Neural cell (in vitro differentiated cells): Measurements from ENCODE around the gene ZKSCAN1. TPM values are rescaled to one million over a fixed set of nuclear protein-coding genes. Genes with fewer than 3 reads are reported as not detected.

Experiments
- H2AFZ ChIP-seq: fragments of 200-600, 300-800 bp; sonication (generic), shearing (Covaris generic); 2 replicates; pipeline ENCODE4 v1.6.0; 2014; ENCODE audit warnings: low read depth, mild to moderate bottlenecking, antibody characterized with exemption, low read length, moderate library complexity
- H3F3A ChIP-seq: fragments of 200-600 bp; shearing (Covaris generic); 2 replicates; pipeline ENCODE4 v1.6.1; 2016; ENCODE audit warnings: mild to moderate bottlenecking, moderate library complexity, mixed read lengths, antibody characterized with exemption, low read length; ENCODE audit not compliant: insufficient read depth, poor library complexity, severe bottlenecking
- H3K27ac ChIP-seq: fragments of 200-600, 300-800 bp; sonication (generic), shearing (Covaris generic); 2 replicates; pipeline ENCODE4 v1.5.1; 2014; ENCODE audit warnings: mild to moderate bottlenecking, low read length, moderate library complexity
- H3K27me3 ChIP-seq: fragments of 300-800, 200-600 bp; sonication (generic), shearing (Covaris generic); 2 replicates; pipeline ENCODE4 v1.6.0; 2014; ENCODE audit warnings: mild to moderate bottlenecking, low read depth, low read length, moderate library complexity; ENCODE audit not compliant: insufficient read depth
- H3K36me3 ChIP-seq: fragments of 300-800, 200-600 bp; sonication (generic), shearing (Covaris generic); 2 replicates; pipeline ENCODE4 v1.5.1; 2014; ENCODE audit warnings: mild to moderate bottlenecking, antibody characterized with exemption, low read length, moderate library complexity; ENCODE audit not compliant: insufficient read depth
- H3K4me2 ChIP-seq: fragments of 300-800, 200-600 bp; sonication (generic), shearing (Covaris generic); 2 replicates; pipeline ENCODE4 v1.6.0; 2014; ENCODE audit warnings: mild to moderate bottlenecking, low read length
- H3K4me3 ChIP-seq: fragments of 300-800, 200-600 bp; sonication (generic), shearing (Covaris generic); 2 replicates; pipeline ENCODE4 v1.5.1; 2014; ENCODE audit warnings: mild to moderate bottlenecking, low read length, moderate library complexity
- H3K79me2 ChIP-seq: fragments of 200-600 bp; shearing (Covaris generic); replicated peaks from 2 replicates; pipeline ENCODE4 v1.6.0; 2014; ENCODE audit warnings: mild to moderate bottlenecking, low read length, moderate library complexity; ENCODE audit not compliant: insufficient read depth
- H3K9ac ChIP-seq: fragments of 300-800, 200-600 bp; sonication (generic), shearing (Covaris generic); 2 replicates; pipeline ENCODE4 v1.6.1; 2016; ENCODE audit warnings: mild to moderate bottlenecking, low read length, mixed read lengths
- H3K9me2 ChIP-seq: fragments of 200-600 bp; shearing (Covaris generic); 2 replicates; pipeline ENCODE4 v1.6.1; 2016; ENCODE audit warnings: mild to moderate bottlenecking, low read length, mixed read lengths; ENCODE audit not compliant: insufficient read depth
- H3K9me3 ChIP-seq: fragments of 200-600, 300-800 bp; sonication (generic), shearing (Covaris generic); 2 replicates; pipeline ENCODE4 v1.6.1; 2016; ENCODE audit warnings: mild to moderate bottlenecking, mixed run types, low read length, moderate library complexity, mixed read lengths
- H4K20me1 ChIP-seq: fragments of 200-600 bp; shearing (Covaris generic); 2 replicates; pipeline ENCODE4 v1.6.1; 2016; ENCODE audit warnings: mild to moderate bottlenecking, mixed run types; ENCODE audit not compliant: insufficient read depth
- CTCF ChIP-seq: fragments of 450-650 bp; IDR thresholded peaks from 2 replicates; pipeline ENCODE4 v1.5.1; 2014; ENCODE audit warnings: antibody characterized with exemption, mild to moderate bottlenecking, moderate library complexity; ENCODE audit not compliant: poor library complexity, severe bottlenecking
- EP300 ChIP-seq: fragments of 450-650 bp; conservative IDR thresholded peaks from 2 replicates; pipeline ENCODE4 v1.6.1; 2014; ENCODE audit warnings: antibody characterized with exemption, mild to moderate bottlenecking, moderate library complexity; ENCODE audit not compliant: poor library complexity, severe bottlenecking
- EZH2 ChIP-seq: fragments of 200-600, 300-800 bp; shearing (Covaris generic), sonication (generic); IDR thresholded peaks from 2 replicates; pipeline ENCODE4 v1.6.1; 2014; ENCODE audit warnings: antibody characterized with exemption, low read length, borderline replicate concordance, mild to moderate bottlenecking; ENCODE audit not compliant: insufficient read depth, poor library complexity, severe bottlenecking
- MXI1 ChIP-seq: fragments of 450-650 bp; conservative IDR thresholded peaks from 2 replicates; pipeline ENCODE4 v1.6.1; 2014; ENCODE audit warnings: antibody characterized with exemption, mild to moderate bottlenecking; ENCODE audit not compliant: poor library complexity, severe bottlenecking
- POLR2AphosphoS5 ChIP-seq: IDR thresholded peaks from 2 replicates; pipeline ENCODE4 v1.6.1; 2012
- RAD21 ChIP-seq: fragments of 450-650 bp; conservative IDR thresholded peaks from 2 replicates; pipeline ENCODE4 v1.6.1; 2014; ENCODE audit warnings: antibody characterized with exemption, mild to moderate bottlenecking, moderate library complexity
- SMC3 ChIP-seq: fragments of 450-650 bp; conservative IDR thresholded peaks from 2 replicates; pipeline ENCODE4 v1.6.1; 2014; ENCODE audit warnings: antibody characterized with exemption, mild to moderate bottlenecking, moderate library complexity; ENCODE audit not compliant: poor library complexity
- TAF1 ChIP-seq: IDR thresholded peaks from 2 replicates; pipeline ENCODE4 v1.6.1; 2012; ENCODE audit warnings: low read depth
- polyA plus RNA-seq: library from polyadenylated mRNA; depleted of rRNA; stranded (reverse); fragments of >200 nt; gene quantifications from 2 replicates; pipeline ENCODE4 v1.2.3, GENCODE V29; 2014
- TF ChIP-seq, protein P1 (sequence below): IDR thresholded peaks from 2 replicates; pipeline ENCODE4 v1.6.1; 2012; ENCODE audit warnings: borderline replicate concordance

ZKSCAN1 gene
- polyA plus RNA-seq, 1 donor from 2014 or later, result 26.6 TPM

GRCh38 chr7:100017875-100018274, 2.5 kb downstream of the ZKSCAN1 start:
- Histone ChIP-seq H3K36me3 (no peaks in the 10 kb centered on the region), H3K4me2 (no peak overlapping the region), H3F3A (no peaks in the 10 kb centered on the region), H4K20me1 (no peaks in the 10 kb centered on the region), H3K9ac (no peak overlapping the region), H3K4me3 (peak overlapping the region; percentile 91), H3K27me3 (no peaks in the 10 kb centered on the region), H2AFZ (no peak overlapping the region), H3K9me3 (no peaks in the 10 kb centered on the region), H3K9me2 (no peaks in the 10 kb centered on the region), H3K79me2 (peaks cover 66% of the 10 kb centered on the region), H3K27ac (no peak overlapping the region)
- no peak for TF ChIP-seq EZH2
- no peak for TF ChIP-seq SMC3
- no peak for TF ChIP-seq MXI1
- TF ChIP-seq TAF1, result no peak
- no peak for TF ChIP-seq CTCF
- TF ChIP-seq, protein P1, sequence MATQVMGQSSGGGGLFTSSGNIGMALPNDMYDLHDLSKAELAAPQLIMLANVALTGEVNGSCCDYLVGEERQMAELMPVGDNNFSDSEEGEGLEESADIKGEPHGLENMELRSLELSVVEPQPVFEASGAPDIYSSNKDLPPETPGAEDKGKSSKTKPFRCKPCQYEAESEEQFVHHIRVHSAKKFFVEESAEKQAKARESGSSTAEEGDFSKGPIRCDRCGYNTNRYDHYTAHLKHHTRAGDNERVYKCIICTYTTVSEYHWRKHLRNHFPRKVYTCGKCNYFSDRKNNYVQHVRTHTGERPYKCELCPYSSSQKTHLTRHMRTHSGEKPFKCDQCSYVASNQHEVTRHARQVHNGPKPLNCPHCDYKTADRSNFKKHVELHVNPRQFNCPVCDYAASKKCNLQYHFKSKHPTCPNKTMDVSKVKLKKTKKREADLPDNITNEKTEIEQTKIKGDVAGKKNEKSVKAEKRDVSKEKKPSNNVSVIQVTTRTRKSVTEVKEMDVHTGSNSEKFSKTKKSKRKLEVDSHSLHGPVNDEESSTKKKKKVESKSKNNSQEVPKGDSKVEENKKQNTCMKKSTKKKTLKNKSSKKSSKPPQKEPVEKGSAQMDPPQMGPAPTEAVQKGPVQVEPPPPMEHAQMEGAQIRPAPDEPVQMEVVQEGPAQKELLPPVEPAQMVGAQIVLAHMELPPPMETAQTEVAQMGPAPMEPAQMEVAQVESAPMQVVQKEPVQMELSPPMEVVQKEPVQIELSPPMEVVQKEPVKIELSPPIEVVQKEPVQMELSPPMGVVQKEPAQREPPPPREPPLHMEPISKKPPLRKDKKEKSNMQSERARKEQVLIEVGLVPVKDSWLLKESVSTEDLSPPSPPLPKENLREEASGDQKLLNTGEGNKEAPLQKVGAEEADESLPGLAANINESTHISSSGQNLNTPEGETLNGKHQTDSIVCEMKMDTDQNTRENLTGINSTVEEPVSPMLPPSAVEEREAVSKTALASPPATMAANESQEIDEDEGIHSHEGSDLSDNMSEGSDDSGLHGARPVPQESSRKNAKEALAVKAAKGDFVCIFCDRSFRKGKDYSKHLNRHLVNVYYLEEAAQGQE, result no peak
- TF ChIP-seq EP300, result no peak

- Histone ChIP-seq H3K4me2 (no peak overlapping the region), H3K9me2 (no peaks in the 10 kb centered on the region), H3K27me3 (no peaks in the 10 kb centered on the region), H3K36me3 (no peaks in the 10 kb centered on the region), H3K9me3 (no peaks in the 10 kb centered on the region), H4K20me1 (no peaks in the 10 kb centered on the region), H3K9ac (no peak overlapping the region), H2AFZ (no peak overlapping the region), H3F3A (no peaks in the 10 kb centered on the region), H3K79me2 (peaks cover 67% of the 10 kb centered on the region), H3K4me3 (no peak overlapping the region), H3K27ac (no peak overlapping the region)
- TF ChIP-seq POLR2AphosphoS5 (no peak), EP300 (no peak), MXI1 (no peak)
Measured at GRCh38 chr7:100019908-100020307, 4.5 kb downstream of the ZKSCAN1 start.

DNA sequence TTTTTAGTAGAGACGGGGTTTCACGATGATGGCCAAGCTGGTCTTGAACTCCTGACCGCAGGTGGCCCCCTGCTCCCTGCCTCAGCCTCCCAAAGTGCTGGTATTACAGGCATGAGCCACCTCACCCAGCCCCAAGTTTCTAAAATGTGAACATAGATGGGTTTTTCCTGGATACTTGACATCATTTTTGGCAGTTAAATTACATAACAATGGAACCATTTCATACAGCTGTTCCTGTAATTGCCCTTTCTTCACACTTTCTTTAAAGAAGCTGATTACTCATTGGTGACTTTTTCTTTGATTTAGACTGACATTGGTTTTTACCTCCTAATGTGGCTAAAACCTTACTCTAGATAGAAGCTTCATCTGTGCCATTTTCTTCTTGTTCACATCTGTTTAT, 5.9 kb downstream of the ZKSCAN1 start:
- no peak overlapping the region for H3K9ac ChIP-seq
- no peaks in the 10 kb centered on the region for H4K20me1 ChIP-seq
- H3K27ac ChIP-seq, result no peak overlapping the region
- H2AFZ ChIP-seq, result no peak overlapping the region
- H3K4me3 ChIP-seq, result no peak overlapping the region
- H3K27me3 ChIP-seq, result no peaks in the 10 kb centered on the region
- peaks cover 63% of the 10 kb centered on the region for H3K79me2 ChIP-seq
- no peaks in the 10 kb centered on the region for H3K36me3 ChIP-seq
- no peaks in the 10 kb centered on the region for H3K9me2 ChIP-seq
- H3F3A ChIP-seq, result no peaks in the 10 kb centered on the region
- H3K4me2 ChIP-seq, result no peak overlapping the region
- H3K9me3 ChIP-seq, result no peaks in the 10 kb centered on the region
- TF ChIP-seq MXI1 (no peak), EP300 (no peak), POLR2AphosphoS5 (no peak), EZH2 (no peak), SMC3 (no peak), RAD21 (no peak), CTCF (no peak), TAF1 (no peak)
- TF ChIP-seq, protein P1, result no peak
